A549 treated with AZD9567 at 1 μM for 4 hours (cell line): Measurements from ENCODE around the gene HIVEP1. TPM values are rescaled to one million over a fixed set of nuclear protein-coding genes. Genes with fewer than 3 reads are reported as not detected.

ENCODE experiments used
- total RNA-seq: library from RNA; stranded (reverse); fragments of 200-300 nt; extraction: Qiagen RNA extraction; gene quantifications from 5 replicates; pipeline ENCODE4 v1.2.3, GENCODE V29; 2022; ENCODE audit not compliant: insufficient read depth

Gene HIVEP1
- total RNA-seq = 7.3 to 12.3 TPM (median 9.2 TPM) in 5 replicates

GRCh38 chr6:12012038-12012557 is at the start of gene HIVEP1:
Gene HIVEP1, plus strand, starts transcription at chr6:12012312. Its CDS starts 3,317 bp downstream, at chr6:12015629.

Other genes with a start within 250 kb of the HIVEP1 start
- 0.35 to 0.55 TPM (median 0.48 TPM) in 4 of 5 replicates, not detected in the other for gene ADTRP, start 233.5 kb upstream of the HIVEP1 start, total RNA-seq